HepG2 (cell line): ENCODE data around the gene TLDC2. TPM values are rescaled to one million over a fixed set of nuclear protein-coding genes. Genes with fewer than 3 reads are reported as not detected.

Source experiments
- ARID3A ChIP-seq: IDR thresholded peaks from 2 replicates; pipeline ENCODE4 v1.6.1; 2012; ENCODE audit warnings: low read depth, low read length, improper control_type of control experiment
- ARID5B ChIP-seq: IDR thresholded peaks from 2 replicates; pipeline ENCODE4 v1.4.0; 2020; ENCODE audit warnings: mild to moderate bottlenecking, missing genetic modification reagents
- CHD4 ChIP-seq: fragments of 200-600 bp; sonication (generic); IDR thresholded peaks from 2 replicates; pipeline ENCODE4 v1.7.0; 2017; ENCODE audit warnings: mild to moderate bottlenecking, low read length, borderline replicate concordance
- DPF2 ChIP-seq: sonication (generic); formaldehyde crosslinking; IDR thresholded peaks from 2 replicates; pipeline ENCODE4 v1.4.0; 2020; ENCODE audit warnings: mild to moderate bottlenecking, low read depth, missing genetic modification reagents, borderline replicate concordance
- ESRRA ChIP-seq: sonication (generic); formaldehyde crosslinking; IDR thresholded peaks from 2 replicates; pipeline ENCODE4 v1.5.1; 2020; ENCODE audit warnings: mild to moderate bottlenecking, low read depth, missing genetic modification reagents
- FOXJ3 ChIP-seq: sonication (generic); formaldehyde crosslinking; IDR thresholded peaks from 2 replicates; pipeline ENCODE4 v1.4.0; 2020; ENCODE audit warnings: missing genetic modification reagents, mild to moderate bottlenecking, borderline replicate concordance
- HCFC1 ChIP-seq: fragments of 150-350 bp; IDR thresholded peaks from 2 replicates; pipeline ENCODE4 v1.6.1; 2014; ENCODE audit warnings: low read depth, low read length
- HNF4A ChIP-seq: sonication (generic); formaldehyde crosslinking; IDR thresholded peaks from 2 replicates; pipeline ENCODE4 v1.4.0; 2020; ENCODE audit warnings: missing genetic modification reagents
- HOXA9 ChIP-seq: sonication (generic); formaldehyde crosslinking; IDR thresholded peaks from 2 replicates; pipeline ENCODE4 v1.8.1; 2022; ENCODE audit warnings: missing genetic modification reagents, mild to moderate bottlenecking, moderate library complexity, borderline replicate concordance
- KMT2B ChIP-seq: IDR thresholded peaks from 2 replicates; pipeline ENCODE4 v1.6.1; 2016; ENCODE audit warnings: missing genetic modification reagents, missing compliant biosample characterization
- SMC3 ChIP-seq: IDR thresholded peaks from 2 replicates; pipeline ENCODE4 v1.6.1; 2011; ENCODE audit warnings: low read length, improper control_type of control experiment
- SOX13 ChIP-seq, 3 experiments: fragments of 450-650 bp in 1 of 3; sonication (generic) in 1 of 3; formaldehyde crosslinking in 1 of 3; IDR thresholded peaks in 2 of 3; conservative IDR thresholded peaks in 1 of 3; 2 replicates each; pipeline versions ENCODE4 v1.5.0 to v1.6.1; 2016 to 2020; ENCODE audit warnings: antibody characterized with exemption in 1 of 3, mild to moderate bottlenecking in 1 of 3, missing compliant biosample characterization in 1 of 3, missing genetic modification reagents in 1 of 3, moderate library complexity in 1 of 3
- SOX5 ChIP-seq: IDR thresholded peaks from 2 replicates; pipeline ENCODE4 v1.6.1; 2016; ENCODE audit warnings: borderline replicate concordance
- TFDP1 ChIP-seq: IDR thresholded peaks from 2 replicates; pipeline ENCODE4 v1.6.1; 2016; ENCODE audit warnings: missing compliant biosample characterization, missing genetic modification reagents, borderline replicate concordance
- THAP11 ChIP-seq: IDR thresholded peaks from 2 replicates; pipeline ENCODE4 v1.6.1; 2016; ENCODE audit warnings: missing biosample characterization, missing genetic modification reagents
- ZNF331 ChIP-seq: sonication (generic); formaldehyde crosslinking; IDR thresholded peaks from 2 replicates; pipeline ENCODE4 v1.4.0; 2020; ENCODE audit warnings: missing genetic modification reagents
- ZNF33A ChIP-seq: sonication (generic); formaldehyde crosslinking; IDR thresholded peaks from 2 replicates; pipeline ENCODE4 v1.5.1; 2020; ENCODE audit warnings: missing genetic modification reagents, mild to moderate bottlenecking, moderate library complexity, borderline replicate concordance
- ZNF567 ChIP-seq: sonication (generic); formaldehyde crosslinking; IDR thresholded peaks from 2 replicates; pipeline ENCODE4 v1.8.1; 2023; ENCODE audit warnings: mild to moderate bottlenecking, missing genetic modification reagents, borderline replicate concordance
- ZNF710 ChIP-seq: sonication (generic); formaldehyde crosslinking; IDR thresholded peaks from 2 replicates; pipeline ENCODE4 v1.5.0; 2020; ENCODE audit warnings: mild to moderate bottlenecking, missing genetic modification reagents, borderline replicate concordance
- ZSCAN30 ChIP-seq: sonication (generic); formaldehyde crosslinking; IDR thresholded peaks from 2 replicates; pipeline ENCODE4 v1.5.0; 2020; ENCODE audit warnings: mild to moderate bottlenecking, missing genetic modification reagents
- polyA plus RNA-seq, 8 experiments: library from polyadenylated mRNA; depleted of rRNA in 3 of 8; stranded (reverse) in 7 of 8; unstranded in 1 of 8; fragments of >200 nt; fragmentation: Illumina TruSeq in 4 of 8; extraction: Trizol in 4 of 8; gene quantifications; 2 replicates each; pipeline versions ENCODE4 v1.2.1 to v1.2.3, GENCODE V29; 2011 to 2016; ENCODE audit warnings: low read depth in 4 of 8, missing spikeins in 1 of 8, mixed read lengths in 1 of 8; ENCODE audit not compliant: insufficient read depth in 1 of 8
- total RNA-seq, 5 experiments: library from RNA; depleted of rRNA; stranded (reverse); fragments of >200 nt; fragmentation: Illumina TruSeq; extraction: Trizol; gene quantifications; 2 replicates each; pipeline ENCODE4 v1.2.3, GENCODE V29; 2016; ENCODE audit warnings: low read depth in 1 of 5

Gene TLDC2
- total and polyA plus RNA-seq, 2 of the 13 experiments (the other 11 are each of a cell fraction or from before 2014, with no cell fraction given) = 1.5 to 1.6 TPM

GRCh38 chr20:36836591-36837269 is 39.2 kb upstream of the TLDC2 start (continued):
- no peak for TF ChIP-seq SOX13 (IDR thresholded peaks at IDR 0.05)
- TF ChIP-seq SOX13 (CRISPR knock-in tag; conservative IDR thresholded peaks at IDR 0.05 in 1 of 2, IDR thresholded peaks at IDR 0.05 in 1 of 2) = peak in 1 of 2 experiments; percentile 53; a peak in 2 of 4 replicates
- peak; percentile 96 for TF ChIP-seq SMC3
- peak; percentile 59; the same call in 1 of the 2 replicates for TF ChIP-seq KMT2B
- TF ChIP-seq DPF2 (CRISPR knock-in tag) = no peak
- peak; percentile 15; the same call in 1 of the 2 replicates for TF ChIP-seq ZSCAN30 (CRISPR knock-in tag)
- TF ChIP-seq ESRRA = 0 out of 2 replicates have a peak, but pooled peaks have one; percentile 1
- no peak for TF ChIP-seq ZNF710
- no peak for TF ChIP-seq ARID3A
- no peak for TF ChIP-seq HCFC1
- peak; percentile 74; the same call in 1 of the 2 replicates for TF ChIP-seq ZNF331
- peak; percentile 27; the same call in 1 of the 2 replicates for TF ChIP-seq HNF4A (CRISPR knock-in tag)
- no peak for TF ChIP-seq ZNF33A (CRISPR knock-in tag)
- no peak for TF ChIP-seq HOXA9 (CRISPR knock-in tag)
- peak; percentile 56; the same call in 1 of the 2 replicates for TF ChIP-seq SOX5 (CRISPR knock-in tag)
- TF ChIP-seq ARID5B (CRISPR knock-in tag) = peak; percentile 51
- no peak for TF ChIP-seq TFDP1
- no peak for TF ChIP-seq ZNF567 (CRISPR knock-in tag)
- TF ChIP-seq FOXJ3 (CRISPR knock-in tag) = 0 out of 2 replicates have a peak, but pooled peaks have one; percentile 25
- peak; percentile 70 for TF ChIP-seq THAP11 (CRISPR knock-in tag)
- peak; percentile 80; the same call in 1 of the 2 replicates for TF ChIP-seq CHD4
